Activated CD4-positive, alpha-beta T cell treated with anti-CD3 and anti-CD28 coated beads for 1 hour (primary cell): ENCODE measurements around the gene TENM3.
"Not testable (repeated sequence)": the region's sequence is repeated elsewhere in the genome, so short reads cannot be mapped to it uniquely, and the experiment has no call there.

Source experiments
- DNase-seq: peaks from one replicate; pipeline ENCODE4 v3.0.0-alpha.2; 2020

Gene TENM3

DNA sequence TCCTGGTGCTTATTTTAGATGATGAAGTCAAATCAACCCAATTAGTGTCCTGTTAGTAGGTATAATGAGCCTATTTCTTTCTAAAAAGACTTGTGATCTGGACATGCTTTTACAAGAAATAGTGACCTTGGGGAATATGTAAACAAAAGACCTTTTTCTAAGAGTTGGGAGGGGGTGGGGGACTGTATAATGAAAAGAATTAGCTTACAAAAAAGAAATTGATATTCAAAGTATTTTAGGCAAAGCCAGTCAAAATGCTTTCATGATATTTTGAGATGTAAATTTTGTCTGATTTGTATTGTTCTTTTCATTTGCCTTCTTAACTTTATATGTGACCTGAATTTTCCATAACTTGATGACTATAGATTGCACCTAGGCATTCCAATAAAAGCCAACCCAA lies 559.4 kb downstream of the TENM3 start:
- no peak for DNase-seq

DNA sequence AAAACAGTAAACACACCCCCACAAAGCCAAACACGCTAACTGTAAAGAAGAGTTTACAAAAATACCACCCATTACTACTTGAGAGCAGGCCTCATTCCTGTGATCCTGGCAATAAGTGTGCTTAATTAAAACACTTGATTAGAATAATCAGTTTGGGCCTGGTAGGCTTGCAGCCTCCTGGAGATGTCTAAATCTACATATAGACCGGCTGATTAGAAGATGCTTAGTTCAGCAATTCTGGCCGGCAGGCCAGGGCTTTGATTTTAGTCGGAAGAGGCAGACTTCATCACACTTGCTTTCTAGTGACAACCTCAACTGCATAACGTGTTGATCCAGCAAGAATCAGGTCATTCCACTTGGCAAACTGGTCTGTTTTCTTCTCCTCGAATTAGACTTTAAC lies 560.0 kb downstream of the TENM3 start:
- DNase-seq, result no peak

DNA sequence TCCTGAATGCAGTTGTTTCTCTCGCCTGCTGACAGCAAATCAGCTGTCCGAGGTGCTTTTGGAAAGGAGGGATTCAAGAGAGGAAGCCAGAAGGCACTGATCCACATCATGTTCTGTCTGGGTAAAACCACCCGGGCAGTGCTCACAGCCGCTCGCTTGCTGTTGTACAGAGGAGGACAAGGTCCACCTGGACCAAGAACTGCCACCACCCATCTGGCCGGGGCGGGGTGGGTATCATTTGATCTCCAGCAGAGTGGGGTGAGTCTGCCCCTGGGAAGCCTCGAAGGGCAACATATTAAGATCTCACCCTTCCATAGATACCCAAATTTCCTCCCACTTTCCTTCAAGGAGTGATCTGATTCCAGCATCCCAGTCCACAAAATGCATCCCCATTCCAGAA lies 560.9 kb downstream of the TENM3 start:
- no peak for DNase-seq

DNA sequence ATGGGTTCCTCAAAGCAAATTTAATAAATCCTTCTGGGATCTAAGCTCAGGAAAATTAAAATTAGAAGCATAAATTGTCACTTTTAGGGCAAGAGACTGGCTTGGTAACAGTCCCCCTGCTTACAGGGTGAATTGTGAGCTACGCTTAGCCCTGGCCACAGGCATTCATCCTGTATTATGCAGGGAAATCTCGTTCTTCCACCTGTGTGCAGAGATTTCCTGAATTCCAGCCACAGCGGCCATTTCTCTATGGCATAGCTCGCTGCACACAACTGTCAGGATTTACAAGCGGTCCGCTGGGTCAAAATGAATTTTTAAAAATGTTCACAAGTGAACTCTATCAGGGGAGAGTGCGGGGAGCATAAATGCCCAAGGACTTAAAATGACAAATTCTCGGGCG lies 562.1 kb downstream of the TENM3 start:
- no peak for DNase-seq

DNA sequence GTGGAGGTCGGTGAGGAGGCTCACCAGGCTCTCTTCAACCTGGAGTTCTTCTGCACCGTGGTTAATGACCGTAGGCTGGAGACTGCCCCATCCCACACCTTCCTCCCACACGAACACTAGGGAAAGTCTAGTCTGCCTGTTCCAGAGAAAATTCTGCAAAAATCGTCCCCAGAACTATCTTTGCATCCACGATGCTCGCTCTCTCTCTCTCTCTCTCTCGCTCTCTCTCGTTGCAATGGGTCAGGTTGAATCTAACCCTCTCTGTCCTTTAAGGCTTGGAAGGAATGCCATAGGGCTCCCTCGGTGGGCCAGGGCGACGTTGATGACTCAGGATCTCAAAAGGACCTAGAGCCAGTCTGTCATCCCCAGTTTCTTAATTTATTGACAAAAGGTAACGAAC lies 562.5 kb downstream of the TENM3 start:
- DNase-seq, result no peak

DNA sequence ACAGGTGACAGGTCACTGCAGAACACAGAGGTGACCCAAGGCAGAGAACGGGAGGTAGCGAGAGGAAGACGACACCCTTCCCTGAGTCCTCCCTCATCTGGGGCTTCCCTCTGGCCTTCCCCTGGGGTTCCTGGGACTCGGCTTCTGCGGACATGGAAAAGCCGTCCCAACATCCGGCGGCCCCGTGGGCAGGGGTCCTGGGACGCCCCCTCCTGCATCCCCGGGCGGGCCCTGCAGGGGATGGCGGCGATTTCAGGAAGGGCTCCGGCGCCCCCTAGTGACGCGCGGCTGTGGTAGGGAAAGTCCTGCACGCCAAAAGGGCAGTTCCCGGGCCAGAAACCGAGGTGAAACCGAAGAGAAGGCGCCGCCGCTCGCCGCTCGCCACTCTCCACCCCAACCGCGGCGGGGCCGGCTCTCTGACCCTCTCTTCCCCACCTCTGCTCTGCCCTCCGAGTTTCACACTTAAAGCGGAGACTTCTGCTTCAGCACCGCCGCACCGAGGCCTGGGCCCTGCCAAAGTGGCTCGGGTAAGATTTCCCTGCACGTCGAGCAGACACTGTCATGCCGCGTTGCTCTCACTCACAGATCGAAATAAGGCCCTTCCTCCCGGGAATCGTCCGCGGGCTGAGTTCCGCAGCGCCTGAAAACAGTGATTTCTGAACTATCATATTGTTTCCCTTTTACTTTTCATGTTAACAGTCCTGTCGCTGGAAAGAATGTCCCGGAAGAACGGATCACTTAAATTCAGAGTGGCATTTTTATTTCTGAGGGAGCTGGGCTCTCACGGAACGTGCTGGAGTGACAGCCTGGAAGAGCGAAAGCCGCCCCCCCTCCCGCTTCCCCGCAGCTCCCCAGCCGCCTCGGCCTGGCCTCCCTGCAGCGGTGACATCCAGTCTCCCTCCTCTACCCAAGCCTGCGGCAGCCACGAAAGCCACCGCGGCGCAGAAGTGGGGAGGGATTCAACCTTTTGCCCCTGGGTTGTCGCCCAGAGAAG lies 563.4 kb downstream of the TENM3 start:
- peak; percentile 42 for DNase-seq

DNA sequence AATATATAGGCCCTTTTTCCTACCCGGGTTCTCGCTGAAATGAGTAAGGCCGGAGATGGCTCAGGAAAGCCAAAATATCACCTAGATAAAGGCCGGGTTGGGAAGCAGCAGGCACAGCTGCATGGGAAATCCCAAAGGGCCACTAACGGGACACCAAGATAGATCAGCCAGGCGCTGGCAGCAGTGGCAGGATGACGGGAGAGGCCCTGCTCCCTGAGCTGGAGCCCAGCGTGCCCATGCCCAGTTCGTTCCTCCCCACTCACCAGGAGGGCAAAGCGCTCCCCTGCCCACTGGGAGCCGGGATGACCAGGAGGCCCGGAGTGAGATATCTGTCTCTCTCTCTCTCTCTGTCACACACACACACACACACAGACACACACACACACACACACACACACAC lies 564.1 kb downstream of the TENM3 start:
- DNase-seq, result no peak

DNA sequence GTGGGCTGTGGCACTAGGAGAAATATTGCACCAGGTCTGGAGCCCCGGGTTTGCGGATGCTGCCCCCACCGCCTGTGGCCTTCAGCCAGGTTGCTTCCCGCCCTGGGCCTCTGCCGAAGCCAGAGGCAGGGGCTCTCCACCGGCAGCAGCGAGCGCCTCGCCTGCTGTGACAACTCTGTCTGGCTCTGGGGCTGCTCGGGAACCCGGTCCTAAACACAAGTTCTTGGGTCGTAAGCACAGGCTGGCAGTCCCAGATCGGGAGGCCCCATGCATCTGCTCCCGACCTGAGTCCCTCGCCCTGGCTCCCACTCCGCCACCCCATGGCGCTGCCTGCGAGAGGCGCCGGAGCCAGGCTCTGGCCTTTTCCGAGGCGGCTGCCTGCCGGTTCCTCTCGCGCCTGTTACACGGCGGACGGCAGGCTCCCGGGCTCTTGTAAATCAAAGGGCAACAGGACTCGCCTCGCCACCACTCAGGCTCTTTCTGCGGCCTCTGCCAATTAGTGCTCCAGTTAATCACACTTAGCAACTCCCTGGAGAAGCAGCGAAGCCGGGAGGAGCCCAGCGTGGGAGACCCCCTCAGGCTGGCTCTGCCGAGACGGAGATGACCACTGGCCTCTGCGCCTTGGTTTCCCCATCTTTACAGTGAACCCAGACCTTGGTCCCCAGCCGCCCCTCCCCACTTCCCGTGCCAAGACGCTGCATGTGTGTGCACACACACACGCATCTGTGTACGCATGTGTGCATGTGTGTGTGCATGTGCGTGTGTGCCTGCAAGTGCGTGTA lies 564.8 kb downstream of the TENM3 start:
- DNase-seq, result no peak

DNA sequence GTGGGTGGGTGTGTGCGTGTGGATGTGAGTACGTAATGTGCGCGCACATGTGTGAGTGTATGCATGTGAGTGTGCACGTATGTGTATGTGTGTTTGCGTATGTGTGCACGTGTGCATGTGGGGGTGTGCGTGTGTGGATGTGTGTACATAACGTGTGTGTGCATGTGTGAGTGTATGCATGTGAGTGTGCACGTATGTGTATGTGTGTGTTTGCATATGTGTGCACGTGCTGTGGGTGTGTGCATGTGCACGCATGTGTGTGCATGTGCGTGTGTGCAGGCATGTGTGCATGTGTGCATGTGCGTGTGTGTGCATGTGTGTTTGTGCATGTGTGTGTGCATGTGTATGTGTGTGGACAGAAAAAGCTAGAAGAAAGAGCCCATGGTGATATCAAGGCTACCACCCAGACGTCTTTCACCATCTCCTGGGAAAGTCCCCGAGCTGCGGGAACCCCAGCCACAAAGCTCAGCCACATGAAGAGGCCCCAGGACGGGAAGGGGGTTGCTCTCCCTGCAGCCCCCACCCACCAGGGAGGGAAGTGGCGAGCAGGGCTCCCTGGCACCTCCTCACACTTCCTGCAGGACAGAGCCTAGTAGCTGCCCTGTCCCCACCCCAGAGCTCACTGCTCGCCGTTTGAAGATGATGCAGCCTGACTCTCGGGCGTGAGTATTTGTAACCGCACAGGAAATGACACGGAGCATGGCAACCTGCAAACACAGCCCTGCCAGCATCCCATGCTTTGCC lies 565.6 kb downstream of the TENM3 start:
- DNase-seq, result peak; percentile 16

DNA sequence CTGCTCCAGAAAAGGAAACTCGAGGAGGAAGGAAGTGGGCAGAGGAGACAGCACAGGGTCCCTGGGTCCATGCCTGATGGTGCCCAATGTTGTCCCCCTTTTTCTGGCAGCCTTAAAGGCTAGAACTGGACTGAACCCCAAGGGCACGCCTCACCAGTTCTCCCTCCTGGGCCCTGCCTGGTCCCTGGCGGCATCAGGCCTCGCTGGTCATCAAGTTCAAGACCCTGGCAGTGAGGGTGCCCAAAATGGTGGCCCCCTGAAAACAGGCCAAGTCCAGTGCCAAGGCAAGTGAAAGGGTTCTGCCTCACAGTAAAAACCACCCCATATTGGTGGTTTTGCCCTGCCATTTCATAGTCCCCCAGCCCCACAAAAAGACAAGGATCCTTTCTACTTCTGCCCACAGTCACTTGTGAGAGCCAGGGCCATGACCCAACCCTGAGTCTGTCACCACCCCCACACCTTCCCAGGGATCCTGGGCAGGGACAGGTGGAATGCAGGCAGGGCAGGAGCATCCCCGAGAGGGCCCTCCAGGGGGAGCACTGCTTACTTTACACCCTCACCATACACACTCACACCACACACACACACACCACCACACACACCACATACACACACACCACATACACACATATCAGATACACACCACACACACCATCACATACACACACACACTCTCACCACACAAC lies 566.4 kb downstream of the TENM3 start:
- no peak for DNase-seq

DNA sequence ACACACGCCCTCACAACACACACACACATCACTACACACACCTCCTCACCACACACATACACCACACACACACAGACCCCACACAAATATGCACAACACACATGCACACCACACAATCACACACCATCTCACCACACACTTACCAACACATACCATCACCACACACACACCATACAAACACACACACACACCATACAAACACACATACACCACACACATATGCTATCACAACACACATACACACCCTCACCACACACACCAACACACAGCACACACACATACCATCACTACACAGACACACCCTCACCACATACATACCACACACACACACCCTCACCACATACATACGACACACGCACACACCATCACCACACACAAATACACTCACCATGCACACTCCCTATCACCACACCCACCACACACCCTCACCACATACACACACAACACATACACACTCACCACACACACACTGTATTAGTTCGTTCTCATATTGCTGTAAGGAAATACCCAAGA lies 567.0 kb downstream of the TENM3 start:
- DNase-seq, result no peak

DNA sequence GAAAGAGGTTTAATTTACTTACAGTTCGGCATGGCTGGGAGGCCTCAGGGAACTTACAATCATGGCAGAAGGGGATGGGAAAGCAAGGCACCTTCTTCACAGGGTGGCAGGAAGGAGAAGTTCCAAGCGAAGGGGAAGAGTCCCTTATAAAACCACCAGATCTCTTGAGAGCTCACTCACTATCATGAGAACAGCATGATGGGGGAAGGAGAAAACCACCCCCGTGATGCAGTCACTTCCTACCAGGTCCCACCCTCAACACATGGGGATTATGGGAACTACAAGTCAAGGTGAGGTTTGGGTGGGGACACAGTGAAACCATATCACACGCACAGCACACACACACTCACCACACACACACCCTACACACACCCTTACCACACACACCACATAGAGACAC lies 569.7 kb downstream of the TENM3 start:
- DNase-seq, result no peak

DNA sequence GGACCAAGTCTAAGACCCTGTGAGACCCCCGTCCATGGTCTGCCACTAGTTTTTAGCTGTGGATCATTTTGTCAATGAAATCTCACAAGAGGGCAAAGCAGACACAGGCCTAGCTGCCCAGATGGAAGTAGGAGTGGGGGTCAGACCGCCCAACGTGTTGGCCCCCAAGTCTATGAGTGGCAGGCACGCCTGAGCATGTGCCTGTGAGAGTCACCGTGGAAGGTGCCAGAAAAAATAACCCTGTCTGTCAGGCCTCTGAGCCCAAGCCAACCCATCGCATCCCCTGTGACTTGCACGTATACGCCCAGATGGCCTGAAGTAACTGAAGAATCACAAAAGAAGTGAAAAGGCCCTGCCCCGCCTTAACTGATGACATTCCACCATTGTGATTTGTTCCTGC lies 570.9 kb downstream of the TENM3 start:
- DNase-seq, result not testable (repeated sequence)

DNA sequence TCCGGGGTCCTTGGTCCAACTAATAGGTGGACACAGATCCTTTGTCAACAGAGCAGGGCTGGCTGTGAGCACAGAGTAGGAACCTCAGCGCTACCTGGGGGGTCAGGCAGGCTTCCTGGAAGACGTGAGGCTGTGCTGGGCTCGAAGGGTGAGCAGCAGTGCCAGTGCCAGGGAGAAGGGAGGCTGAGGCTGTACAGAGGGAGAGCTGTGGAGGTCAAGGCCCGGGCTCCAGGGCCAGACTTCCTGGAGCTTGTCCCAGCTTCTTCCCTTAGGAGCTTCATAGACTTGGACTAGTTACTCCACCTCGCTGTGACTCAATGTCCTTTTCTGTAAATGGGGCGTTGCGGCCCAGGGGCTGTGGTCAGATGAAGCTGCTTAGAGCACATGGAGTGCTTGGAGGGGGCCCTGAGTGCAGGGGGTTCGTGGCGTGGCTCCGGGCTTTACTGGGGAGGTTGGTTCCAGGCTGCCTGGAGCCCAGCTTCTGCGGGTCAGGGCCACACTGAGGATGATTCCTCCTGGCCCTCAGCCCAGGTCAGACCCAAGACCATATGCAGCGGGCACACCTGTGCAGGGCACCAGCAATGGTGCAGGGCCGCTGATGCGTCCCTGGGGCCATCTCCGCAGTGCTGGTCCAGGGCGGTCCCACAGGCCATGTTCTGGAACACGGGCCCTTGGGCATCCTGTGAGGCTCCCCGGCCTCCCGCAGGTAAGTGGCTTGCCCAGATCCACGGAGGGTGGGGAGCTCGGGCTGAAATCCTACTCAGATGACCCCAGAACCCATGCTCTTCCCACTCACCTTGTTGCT lies 575.9 kb downstream of the TENM3 start:
- DNase-seq, result no peak

DNA sequence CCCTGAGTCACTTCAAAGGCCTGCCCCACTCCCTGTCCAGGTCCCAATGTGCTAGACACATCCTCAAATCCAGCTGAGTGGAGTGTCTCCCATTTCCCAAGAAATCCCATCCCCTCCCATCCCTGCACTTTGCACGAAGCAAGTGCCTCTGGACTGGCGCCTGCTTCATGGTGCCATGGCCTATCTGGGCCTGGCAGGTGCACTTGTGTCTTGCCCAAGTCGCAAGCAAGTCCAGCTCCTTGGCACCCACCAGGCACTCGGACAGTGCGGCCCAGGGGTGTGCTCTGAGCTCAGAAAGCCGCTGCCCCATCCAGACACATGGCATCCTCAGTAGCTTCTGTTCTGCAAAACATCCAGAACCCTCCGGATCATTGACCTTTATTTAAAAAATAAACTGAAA lies 576.5 kb downstream of the TENM3 start:
- no peak for DNase-seq

DNA sequence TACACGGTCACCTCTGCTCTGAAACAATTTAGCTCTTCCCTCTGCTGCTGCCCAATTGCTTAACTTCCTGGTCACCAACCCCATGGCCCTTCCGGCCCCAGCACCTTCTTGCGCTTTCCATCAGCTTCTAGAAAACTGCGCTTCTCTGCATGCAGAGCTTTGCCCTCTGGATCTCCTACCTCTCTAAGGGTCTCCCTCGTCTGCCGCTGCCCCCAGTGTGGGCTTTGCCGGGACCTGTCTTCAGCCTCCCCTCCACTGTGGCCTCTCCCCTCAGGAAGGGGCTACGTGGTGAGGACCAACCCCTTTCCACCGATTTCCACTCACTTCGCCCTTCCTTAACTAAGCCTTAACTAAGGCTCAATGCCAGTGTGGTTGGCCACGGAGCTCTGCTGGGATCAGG lies 579.4 kb downstream of the TENM3 start:
- no peak for DNase-seq

DNA sequence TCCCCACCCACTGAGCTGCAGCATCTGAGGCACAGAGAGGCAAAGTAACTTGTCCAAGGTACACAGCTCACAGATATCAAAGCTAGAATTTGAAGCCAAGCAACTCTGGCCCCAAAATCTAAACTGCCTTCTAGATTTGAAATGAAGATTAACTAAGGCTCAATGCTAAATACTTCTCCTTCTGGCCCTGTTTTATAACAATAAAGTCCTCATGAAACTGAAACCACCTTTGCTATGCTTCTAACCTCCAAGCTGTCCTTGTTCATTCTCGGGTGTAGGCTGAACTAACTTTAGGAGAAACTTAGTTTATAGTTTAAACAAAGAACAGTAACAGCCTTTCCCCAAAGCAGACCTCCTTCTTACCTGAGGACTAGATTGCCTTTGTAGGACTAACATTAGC lies 580.4 kb downstream of the TENM3 start:
- DNase-seq, result no peak

DNA sequence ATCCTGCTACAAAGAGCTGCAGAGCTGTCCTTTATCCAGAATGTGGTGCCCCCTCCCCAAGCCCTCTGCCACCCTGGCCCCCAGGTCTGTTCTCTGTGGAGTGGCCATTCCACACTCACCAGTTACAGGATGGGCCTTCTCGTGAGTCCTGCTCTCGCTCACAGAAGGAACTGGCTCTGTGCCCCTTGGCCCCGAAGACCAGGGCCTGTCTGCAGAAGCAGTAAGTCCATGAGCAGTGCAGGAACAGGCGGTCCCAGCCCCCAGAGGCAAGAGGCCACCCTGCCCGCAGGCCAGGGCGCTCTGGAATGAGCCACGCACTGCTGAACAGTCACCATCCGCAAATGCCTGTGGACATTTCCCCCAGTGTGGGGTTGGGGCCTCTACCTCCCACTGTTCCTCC lies 581.8 kb downstream of the TENM3 start:
- no peak for DNase-seq

DNA sequence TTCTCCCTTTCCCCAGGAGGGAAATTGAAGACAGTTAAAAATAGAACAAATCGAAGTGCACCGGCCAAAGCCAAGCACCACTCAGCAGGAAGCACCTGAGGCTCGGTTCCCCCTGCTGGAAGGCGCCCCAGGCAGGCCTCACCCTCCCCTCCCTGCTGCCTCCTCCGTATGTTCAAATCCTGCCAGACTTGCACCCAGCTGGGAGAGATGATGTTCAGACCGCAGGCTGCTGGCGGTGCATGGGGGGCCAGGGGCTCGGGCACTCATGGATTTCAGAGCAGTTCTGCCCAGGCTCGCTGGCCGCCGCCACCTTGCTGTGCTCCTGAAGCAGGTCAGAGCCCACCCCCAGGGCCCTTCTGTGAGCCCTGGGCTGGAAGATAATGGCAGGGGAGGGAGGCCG lies 582.6 kb downstream of the TENM3 start:
- no peak for DNase-seq

DNA sequence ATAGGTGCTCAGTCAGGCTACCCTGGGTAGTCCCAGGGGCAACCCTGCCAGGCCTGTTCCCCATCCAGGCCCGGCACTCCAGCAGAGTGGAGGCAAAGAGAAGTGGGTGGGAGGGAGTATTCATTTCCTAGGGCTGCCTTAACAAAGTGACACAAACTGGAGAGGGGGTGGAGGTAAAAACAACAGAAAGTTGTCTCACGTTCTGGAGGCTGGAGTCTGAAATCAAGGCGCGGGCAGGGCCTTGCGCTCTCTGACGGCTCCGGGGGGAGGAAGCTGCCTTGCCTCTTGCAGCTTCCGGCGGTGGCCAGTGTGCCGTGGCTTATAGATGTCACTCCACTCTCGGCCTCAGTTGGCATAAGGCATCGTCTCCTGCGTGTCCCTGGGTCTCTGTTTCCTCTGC lies 583.2 kb downstream of the TENM3 start:
- DNase-seq, result no peak

DNA sequence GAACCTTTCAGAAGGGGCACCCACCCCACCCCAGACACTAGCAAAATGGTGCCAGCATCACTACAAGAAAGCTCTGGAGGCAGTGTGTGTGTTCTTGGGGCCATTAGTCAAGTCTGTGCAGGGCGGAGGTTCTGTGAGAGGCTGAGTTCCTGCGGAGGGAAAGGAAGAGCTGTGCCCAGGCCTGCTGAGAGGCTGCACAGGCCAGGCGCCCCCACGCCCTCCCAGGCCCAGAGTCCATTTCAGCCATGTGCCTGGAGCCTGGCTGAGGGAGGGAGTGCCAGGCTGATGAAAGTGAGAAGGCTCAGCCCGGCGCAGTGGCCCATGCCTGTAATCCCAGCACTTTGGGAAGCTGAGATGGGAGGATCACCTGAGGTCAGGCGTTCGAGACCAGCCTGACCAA lies 584.0 kb downstream of the TENM3 start:
- DNase-seq, result no peak

DNA sequence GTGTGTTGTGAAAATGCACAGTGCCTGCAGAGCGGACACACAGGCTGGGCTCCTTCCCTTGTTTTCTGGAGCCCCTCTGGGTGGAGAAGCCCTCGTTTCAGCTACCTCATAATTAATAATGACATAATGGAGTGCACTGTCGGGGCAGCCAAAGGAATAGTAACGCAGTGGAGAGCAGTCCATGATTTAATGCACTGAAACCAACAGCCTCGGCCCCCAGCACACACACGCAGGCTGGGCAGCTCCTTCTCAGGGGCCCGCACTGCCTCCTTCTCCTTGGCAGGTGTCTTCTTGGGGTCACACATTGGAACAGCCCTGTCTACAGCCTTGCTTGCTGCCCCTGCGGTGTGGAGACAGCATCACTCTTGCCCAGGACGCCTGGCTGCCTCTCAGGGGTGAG lies 584.8 kb downstream of the TENM3 start:
- DNase-seq, result no peak
